ENCODE results near the gene EXOSC5.

Gene EXOSC5

GRCh38 chr19:41341669-41342490, 55.3 kb downstream of the EXOSC5 start:
- no peak for DNase-seq (ENCODE audit: low read depth)

DNA sequence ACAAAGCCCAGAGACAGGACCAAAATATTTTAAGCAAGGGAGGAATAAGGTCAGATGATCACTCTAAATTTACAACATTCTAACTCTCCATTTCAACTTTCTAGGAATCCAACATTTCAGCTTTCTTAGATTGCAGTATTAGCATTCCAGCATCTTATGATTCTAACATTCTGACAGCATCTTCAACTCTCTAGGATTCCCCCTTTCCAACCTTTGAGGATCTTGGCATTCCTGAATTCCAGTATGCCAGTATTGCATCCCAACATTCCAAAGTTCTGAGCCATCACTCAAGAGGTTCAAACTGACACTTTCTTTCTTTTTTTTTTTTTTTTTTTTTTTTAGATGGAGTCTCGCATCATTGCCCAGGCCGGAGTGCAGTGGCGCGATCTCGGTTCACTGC, 57.2 kb downstream of the EXOSC5 start:
- DNase-seq (ENCODE audit: low read depth) = no peak

Measured in activated T-helper 9 cell treated with anti-CD3 and anti-CD28 coated beads, Interleukin-2, amount 50 U/mL, for 16 hours (primary cell).